Ovary (tissue), 3 donors: ENCODE data around the gene EVI5.

Source experiments
- EP300 ChIP-seq: sonication (generic); formaldehyde crosslinking; IDR thresholded peaks from one replicate; pipeline ENCODE4 v1.6.1; 2017; ENCODE audit warnings: antibody characterized with exemption
- POLR2A ChIP-seq: fragments of 450-650 bp; IDR thresholded peaks from one replicate; pipeline ENCODE4 v1.6.1; 2017; ENCODE audit warnings: antibody characterized with exemption, mild to moderate bottlenecking, moderate library complexity
- TF ChIP-seq, protein P1 (sequence below), 3 donors: fragments of 450-650 bp in 2 of 3; fragments of 200-600 bp in 1 of 3; IDR thresholded peaks; one replicate each; pipeline versions ENCODE4 v1.5.1 to v1.8.0; 2016 to 2022; ENCODE audit warnings: antibody characterized with exemption in 3 of 3, mild to moderate bottlenecking in 1 of 3
- donor health status: DM: no; HTN: no; CAD: no.

DNA sequence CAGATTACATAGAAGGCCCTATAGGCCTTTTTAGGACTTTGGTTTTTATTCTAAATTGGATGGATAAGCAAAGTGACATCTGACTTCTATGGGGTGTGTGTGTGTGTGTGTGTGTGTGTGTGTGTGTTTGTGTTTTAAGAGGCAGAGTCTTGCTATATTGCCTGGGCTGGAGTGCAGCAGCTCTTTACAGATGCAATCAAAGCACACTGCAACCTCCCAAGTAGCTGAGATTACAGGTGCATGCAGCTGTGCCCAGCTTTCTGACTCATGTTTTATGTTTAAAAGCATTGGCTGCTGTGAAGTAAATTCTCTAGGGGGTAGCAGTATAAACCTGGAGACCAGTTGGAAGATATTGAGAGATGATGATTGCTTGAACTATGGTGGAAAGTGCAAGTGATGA is 12.4 kb upstream of the EVI5 start:
- TF ChIP-seq, protein P1, sequence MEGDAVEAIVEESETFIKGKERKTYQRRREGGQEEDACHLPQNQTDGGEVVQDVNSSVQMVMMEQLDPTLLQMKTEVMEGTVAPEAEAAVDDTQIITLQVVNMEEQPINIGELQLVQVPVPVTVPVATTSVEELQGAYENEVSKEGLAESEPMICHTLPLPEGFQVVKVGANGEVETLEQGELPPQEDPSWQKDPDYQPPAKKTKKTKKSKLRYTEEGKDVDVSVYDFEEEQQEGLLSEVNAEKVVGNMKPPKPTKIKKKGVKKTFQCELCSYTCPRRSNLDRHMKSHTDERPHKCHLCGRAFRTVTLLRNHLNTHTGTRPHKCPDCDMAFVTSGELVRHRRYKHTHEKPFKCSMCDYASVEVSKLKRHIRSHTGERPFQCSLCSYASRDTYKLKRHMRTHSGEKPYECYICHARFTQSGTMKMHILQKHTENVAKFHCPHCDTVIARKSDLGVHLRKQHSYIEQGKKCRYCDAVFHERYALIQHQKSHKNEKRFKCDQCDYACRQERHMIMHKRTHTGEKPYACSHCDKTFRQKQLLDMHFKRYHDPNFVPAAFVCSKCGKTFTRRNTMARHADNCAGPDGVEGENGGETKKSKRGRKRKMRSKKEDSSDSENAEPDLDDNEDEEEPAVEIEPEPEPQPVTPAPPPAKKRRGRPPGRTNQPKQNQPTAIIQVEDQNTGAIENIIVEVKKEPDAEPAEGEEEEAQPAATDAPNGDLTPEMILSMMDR (IDR thresholded peaks at IDR 0.05) = no peak
- no peak for TF ChIP-seq POLR2A
- no peak for TF ChIP-seq EP300
